H1 (cell line): Measurements from ENCODE around the gene ACAP2. TPM values are rescaled to one million over a fixed set of nuclear protein-coding genes. Genes with fewer than 3 reads are reported as not detected.

ENCODE experiments used
- CTCF ChIA-PET: fragments of 300-600 bp; sonication (Branson Sonifier 250); formaldehyde crosslinking; loops from one replicate; lab custom pipeline; 2021; ENCODE audit not compliant: partially characterized antibody; lab: Charles Lee
- POLR2A ChIA-PET: fragments of 300-600 bp; sonication (Branson Sonifier 250); formaldehyde crosslinking; loops from one replicate; lab custom pipeline; 2021; ENCODE audit warnings: inconsistent platforms; ENCODE audit not compliant: partially characterized antibody; lab: Charles Lee
- DNase-seq, 2 experiments: peaks; one replicate each; pipeline versions ENCODE4 v3.0.0 to v3.0.0-alpha.2; 2010 to 2022; ENCODE audit warnings: low spot score in 2 of 2, low read depth in 1 of 2, mixed read lengths in 1 of 2
- FAIRE-seq: peaks from 2 replicates; lab custom pipeline; 2011; peaks lifted over from hg19 to GRCh38; lab: Jason Lieb, UNC
- H2AFZ ChIP-seq: 2 replicates; pipeline ENCODE4 v1.8.1; 2012; ENCODE audit warnings: low read length, inconsistent platforms
- H2AK5ac ChIP-seq: 2 replicates; pipeline ENCODE4 v1.6.1; 2013; ENCODE audit warnings: low read depth, low read length
- H2BK120ac ChIP-seq: replicated peaks from 2 replicates; pipeline ENCODE3; 2013; ENCODE audit warnings: low read depth, low read length, inconsistent platforms
- H2BK12ac ChIP-seq: 2 replicates; pipeline ENCODE4 v1.6.1; 2013; ENCODE audit warnings: low read depth, low read length
- H2BK15ac ChIP-seq: 2 replicates; pipeline ENCODE4 v1.6.1; 2013; ENCODE audit warnings: low read length
- H2BK20ac ChIP-seq: 2 replicates; pipeline ENCODE4 v1.6.1; 2013; ENCODE audit warnings: low read length
- H2BK5ac ChIP-seq: 2 replicates; pipeline ENCODE4 v1.6.1; 2013; ENCODE audit warnings: low read depth, low read length
- H3K14ac ChIP-seq: 2 replicates; pipeline ENCODE4 v1.6.1; 2013; ENCODE audit warnings: inconsistent platforms; ENCODE audit not compliant: insufficient read length
- H3K18ac ChIP-seq: 2 replicates; pipeline ENCODE4 v1.6.1; 2013; ENCODE audit warnings: low read length; ENCODE audit errors: extremely low read depth
- H3K23ac ChIP-seq: 2 replicates; pipeline ENCODE4 v1.6.1; 2013; ENCODE audit warnings: inconsistent platforms; ENCODE audit not compliant: insufficient read length
- H3K23me2 ChIP-seq: 2 replicates; pipeline ENCODE4 v1.6.1; 2013; ENCODE audit warnings: low read depth, low read length
- H3K27ac ChIP-seq: 2 replicates; pipeline ENCODE4 v1.6.1; 2011; ENCODE audit warnings: low read depth, low read length, inconsistent platforms
- H3K27me3 ChIP-seq, 4 experiments: replicated peaks in 1 of 4; 1 replicate in 1 of 4; 2 replicates in 3 of 4; pipeline versions ENCODE4 v1.6.1 to v1.8.1; 2011 to 2013; ENCODE audit warnings: low read length in 3 of 4, mild to moderate bottlenecking in 3 of 4, inconsistent platforms in 2 of 4, mixed read lengths in 2 of 4, moderate library complexity in 1 of 4; ENCODE audit not compliant: control insufficient read depth in 3 of 4, insufficient read depth in 3 of 4; ENCODE audit errors: extremely low read depth in 1 of 4
- H3K36me3 ChIP-seq, 4 experiments: 2 replicates each; pipeline versions ENCODE4 v1.6.1 to v1.8.1; 2011 to 2013; ENCODE audit warnings: mild to moderate bottlenecking in 4 of 4, low read length in 3 of 4, moderate library complexity in 2 of 4, control low read depth in 1 of 4, inconsistent platforms in 1 of 4; ENCODE audit not compliant: insufficient read depth in 4 of 4, control insufficient read depth in 2 of 4
- H3K4ac ChIP-seq: replicated peaks from 2 replicates; pipeline ENCODE3; 2013; ENCODE audit warnings: low read length, low read depth, mixed read lengths, inconsistent platforms; ENCODE audit not compliant: insufficient read length
- H3K4me1 ChIP-seq, 4 experiments: replicated peaks in 1 of 4; 1 replicate in 1 of 4; 2 replicates in 3 of 4; pipeline versions ENCODE4 v1.6.1 to v1.8.1; 2011 to 2013; ENCODE audit warnings: low read length in 3 of 4, inconsistent platforms in 2 of 4, mixed read lengths in 1 of 4; ENCODE audit not compliant: insufficient read depth in 4 of 4, control insufficient read depth in 3 of 4
- H3K4me2 ChIP-seq, 2 experiments: 2 replicates each; pipeline versions ENCODE4 v1.6.1 to v1.8.1; 2011 to 2013; ENCODE audit warnings: low read depth in 2 of 2, low read length in 2 of 2, control low read depth in 1 of 2, inconsistent platforms in 1 of 2, mild to moderate bottlenecking in 1 of 2; ENCODE audit not compliant: insufficient read depth in 1 of 2
- H3K4me3 ChIP-seq, 4 experiments: fragments of 200-600, 300-600 bp in 1 of 4; sonication (generic), shearing (Covaris generic), sonication (Bioruptor Twin) in 1 of 4; 2 replicates each; pipeline versions ENCODE4 v1.5.1 to v1.8.1; 2011 to 2016; ENCODE audit warnings: low read length in 4 of 4, low read depth in 3 of 4, control low read depth in 2 of 4, inconsistent platforms in 2 of 4, mild to moderate bottlenecking in 2 of 4, mixed read lengths in 1 of 4, moderate library complexity in 1 of 4; ENCODE audit not compliant: insufficient read depth in 2 of 4; ENCODE audit errors: extremely low read depth in 1 of 4
- H3K56ac ChIP-seq: replicated peaks from 2 replicates; pipeline ENCODE3; 2013; ENCODE audit warnings: low read depth, mild to moderate bottlenecking, mixed read lengths, low read length, inconsistent platforms; ENCODE audit not compliant: insufficient read length
- H3K79me1 ChIP-seq: 2 replicates; pipeline ENCODE4 v1.6.1; 2013; ENCODE audit warnings: low read depth, low read length, control low read depth
- H3K79me2 ChIP-seq, 2 experiments: 2 replicates each; pipeline versions ENCODE4 v1.6.1 to v1.8.1; 2012 to 2013; ENCODE audit warnings: low read length in 2 of 2, mild to moderate bottlenecking in 2 of 2, inconsistent platforms in 1 of 2; ENCODE audit not compliant: insufficient read depth in 2 of 2, control insufficient read depth in 1 of 2
- H3K9ac ChIP-seq, 4 experiments: replicated peaks in 1 of 4; 1 replicate in 1 of 4; 2 replicates in 3 of 4; pipeline versions ENCODE4 v1.6.1 to v1.8.1; 2011 to 2013; ENCODE audit warnings: low read depth in 3 of 4, low read length in 3 of 4, control low read depth in 2 of 4, mild to moderate bottlenecking in 2 of 4, moderate library complexity in 2 of 4, inconsistent platforms in 1 of 4; ENCODE audit errors: extremely low read depth in 1 of 4
- H3K9me3 ChIP-seq, 2 experiments: 2 replicates each; pipeline versions ENCODE4 v1.6.1 to v1.8.1; 2012 to 2013; ENCODE audit warnings: mild to moderate bottlenecking in 2 of 2, moderate library complexity in 2 of 2, control low read depth in 1 of 2, inconsistent platforms in 1 of 2, low read depth in 1 of 2, low read length in 1 of 2, mixed read lengths in 1 of 2; ENCODE audit not compliant: insufficient read depth in 2 of 2
- H4K20me1 ChIP-seq, 2 experiments: replicated peaks in 1 of 2; 2 replicates each; pipeline versions ENCODE3 to v1.8.1; 2011 to 2013; ENCODE audit warnings: inconsistent platforms in 2 of 2, low read length in 2 of 2, mild to moderate bottlenecking in 1 of 2; ENCODE audit not compliant: insufficient read depth in 2 of 2, control insufficient read depth in 1 of 2
- H4K5ac ChIP-seq: 2 replicates; pipeline ENCODE4 v1.6.1; 2013; ENCODE audit warnings: low read length, low read depth, mixed read lengths, inconsistent platforms; ENCODE audit not compliant: insufficient read length
- H4K8ac ChIP-seq: 2 replicates; pipeline ENCODE4 v1.8.0; 2013; ENCODE audit warnings: mild to moderate bottlenecking, moderate library complexity, low read length, inconsistent platforms; ENCODE audit not compliant: insufficient read depth; ENCODE audit errors: extremely low read depth
- H4K91ac ChIP-seq: replicated peaks from 2 replicates; pipeline ENCODE3; 2013; ENCODE audit warnings: low read length, mixed read lengths, inconsistent platforms; ENCODE audit not compliant: insufficient read length
- BRCA1 ChIP-seq: IDR thresholded peaks from 2 replicates; pipeline ENCODE4 v1.6.1; 2012; ENCODE audit warnings: low read depth, low read length, improper control_type of control experiment
- CEBPB ChIP-seq: IDR thresholded peaks from 2 replicates; pipeline ENCODE4 v1.6.1; 2012; ENCODE audit warnings: low read depth, low read length
- EP300 ChIP-seq, 2 experiments: IDR thresholded peaks; 1 replicate in 1 of 2; 2 replicates in 1 of 2; pipeline ENCODE4 v1.6.1; 2011 to 2012; ENCODE audit warnings: low read depth in 2 of 2, low read length in 2 of 2, mild to moderate bottlenecking in 2 of 2, borderline replicate concordance in 1 of 2, inconsistent platforms in 1 of 2, moderate library complexity in 1 of 2
- NANOG ChIP-seq: IDR thresholded peaks from 2 replicates; pipeline ENCODE4 v1.6.1; 2011; ENCODE audit warnings: low read length, low read depth, mild to moderate bottlenecking, inconsistent platforms; ENCODE audit not compliant: insufficient read depth, poor library complexity, severe bottlenecking
- POLR2A ChIP-seq, 2 experiments: IDR thresholded peaks; 1 replicate in 1 of 2; 2 replicates in 1 of 2; pipeline ENCODE4 v1.6.1; 2011; ENCODE audit warnings: low read depth in 2 of 2, low read length in 2 of 2, mild to moderate bottlenecking in 2 of 2; ENCODE audit errors: control extremely low read depth in 1 of 2
- SP1 ChIP-seq: IDR thresholded peaks from 2 replicates; pipeline ENCODE4 v1.6.1; 2011; ENCODE audit warnings: low read depth, low read length
- TEAD4 ChIP-seq: IDR thresholded peaks from 2 replicates; pipeline ENCODE4 v1.6.1; 2012; ENCODE audit warnings: low read depth, low read length, inconsistent platforms, mixed read lengths
- WGBS, 2 experiments: shearing (Covaris generic) in 1 of 2; methylation state at CpG; one replicate each; pipeline versions ENCODE4 v1.1.6 to v1.1.7; 2013 to 2015; ENCODE audit warnings: low lambda C conversion rate in 2 of 2, mixed read lengths in 2 of 2, inconsistent platforms in 1 of 2, low coverage in 1 of 2, missing lambda C conversion rate in 1 of 2; ENCODE audit not compliant: insufficient replicate concordance in 2 of 2, insufficient coverage in 1 of 2, insufficient read length in 1 of 2; ENCODE audit errors: extremely low coverage in 1 of 2, missing lambda C conversion rate in 1 of 2; 5-methylcytosine and 5-hydroxymethylcytosine counted together
- polyA plus RNA-seq, 7 experiments: library from polyadenylated mRNA; depleted of rRNA in 3 of 7; stranded (reverse) in 5 of 7; unstranded in 2 of 7; fragments of >200 nt in 5 of 7; fragments of 200-250 nt in 2 of 7; gene quantifications; 1 replicate in 5 of 7; 2 replicates in 1 of 7; 4 replicates in 1 of 7; pipeline versions ENCODE4 v1.2.1 to v1.2.3, GENCODE V29; 2011 to 2013; ENCODE audit warnings: missing spikeins in 2 of 7, mixed read lengths in 2 of 7
- total RNA-seq: library from RNA; stranded (reverse); fragmentation: NEBNext Ultra II Directional; extraction: Animal tissue kit (Norgen Biotek cat#: 25700); gene quantifications from 2 replicates; pipeline ENCODE4 v1.2.1, GENCODE V29; 2021

Gene ACAP2
- total and polyA plus RNA-seq, 2 of the 8 experiments (the other 6 are each of a cell fraction or from before 2014, with no cell fraction given): 7.7 to 37.3 TPM

- TF ChIP-seq NANOG (peak; percentile 41), EP300 (IDR thresholded peaks at IDR 0.05; ENCODE audit: borderline replicate concordance in 1 of 2, low read depth in 2 of 2, low read length in 2 of 2) (0 out of 3 replicates have a peak, but pooled peaks of 1 of the 2 experiments have one; percentile 35), POLR2A (IDR thresholded peaks at IDR 0.05; ENCODE audit: control extremely low read depth in 1 of 2, low read depth in 2 of 2, low read length in 2 of 2) (no peak), TEAD4 (peak; percentile 96), BRCA1 (no peak), CEBPB (peak; percentile 92), SP1 (peak; percentile 60)
- TF ChIP-seq, all 59 proteins: peak for 5
- Histone ChIP-seq H4K5ac (no peak overlapping the region), H3K27me3 (no peaks in the 10 kb centered on the region), H3K14ac (no peak overlapping the region), H4K20me1 (peaks cover 0 to 2% of the 10 kb centered on the region in 2 experiments), H2BK120ac (no peak overlapping the region), H3K56ac (no peak overlapping the region), H3K4me2 (peak overlapping the region; percentile 18 to 20; a peak in 3 of 4 replicates), H4K8ac (no peak overlapping the region), H3K23me2 (no peaks in the 10 kb centered on the region), H2AK5ac (no peak overlapping the region), H3K23ac (no peak overlapping the region), H2BK5ac (no peak overlapping the region), H3K4me3 (peak overlapping the region in 1 of 4 experiments; percentile 17; a peak in 1 of 8 replicates), H3K79me2 (no peaks in the 10 kb centered on the region; a peak in 1 of 4 replicates), H3K36me3 (peaks cover 0 to 2% (median 0%) of the 10 kb centered on the region in 4 experiments; a peak in 1 of 8 replicates), H3K9ac (no peak overlapping the region), H2BK20ac (no peak overlapping the region), H2BK12ac (no peak overlapping the region), H2BK15ac (no peak overlapping the region), H2AFZ (no peak overlapping the region), H3K4me1 (peaks cover 0 to 20% (median 9%) of the 10 kb centered on the region in 4 experiments; a peak in 4 of 7 replicates), H3K9me3 (no peaks in the 10 kb centered on the region), H3K4ac (no peak overlapping the region), H3K27ac (no peak overlapping the region), H3K79me1 (no peaks in the 10 kb centered on the region), H3K18ac (no peak overlapping the region), H4K91ac (no peak overlapping the region)
- ChIA-PET POLR2A (no interaction called here), CTCF (no interaction called here)
- peak; percentile 28 for FAIRE-seq
- 45% methylated on average over 2 of the region's 2 CpGs; no CpG with 5 or more reads in 1 of the 2 experiments for WGBS, 2 experiments
- DNase-seq: no peak
These were observed 57.3 kb downstream of the ACAP2 start for GRCh38 chr3:195385526-195385925.
